Adrenal gland (tissue), 12 donors: ENCODE measurements around the gene HBM. TPM values are rescaled to one million over a fixed set of nuclear protein-coding genes. Genes with fewer than 3 reads are reported as not detected.
A peak's percentile ranks its signal among the peaks of the same experiment; 100 is the strongest.
"Not testable (repeated sequence)": the region's sequence is repeated elsewhere in the genome, so short reads cannot be mapped to it uniquely, and the experiment has no call there.

Experiments used
- DNase-seq, 7 donors: peaks; one replicate each; pipeline ENCODE4 v3.0.0-alpha.2; 2019 to 2020
- H3K27ac ChIP-seq, 5 donors: fragments of 200-600 bp; sonication (generic) in 4 of 5; 1 replicate in 3 of 5; 2 replicates in 2 of 5; pipeline versions ENCODE4 v1.5.1 to v1.8.0; 2016 to 2020; ENCODE audit warnings: mild to moderate bottlenecking in 1 of 5
- H3K27me3 ChIP-seq: fragments of 200-600 bp; 2 replicates; pipeline ENCODE4 v1.8.0; 2021
- H3K36me3 ChIP-seq, 2 donors: fragments of 200-600 bp; replicated peaks in 1 of 2; 1 replicate in 1 of 2; 2 replicates in 1 of 2; pipeline versions ENCODE4 v1.5.1 to v1.8.0; 2018 to 2022
- H3K4me1 ChIP-seq, 2 donors: fragments of 200-600 bp; replicated peaks in 1 of 2; 1 replicate in 1 of 2; 2 replicates in 1 of 2; pipeline versions ENCODE4 v1.5.1 to v1.8.0; 2018 to 2021
- H3K4me3 ChIP-seq, 4 donors: fragments of 200-600 bp; sonication (generic) in 3 of 4; one replicate each; pipeline ENCODE4 v1.5.1; 2016 to 2018
- H3K9me3 ChIP-seq, 3 donors: fragments of 200-600 bp; sonication (generic) in 1 of 3; replicated peaks in 1 of 3; 1 replicate in 2 of 3; 2 replicates in 1 of 3; pipeline versions ENCODE4 v1.5.1 to v1.8.0; 2016 to 2021
- POLR2A ChIP-seq, 2 donors: fragments of 450-650 bp; IDR thresholded peaks; one replicate each; pipeline ENCODE4 v1.6.1; 2017; ENCODE audit warnings: antibody characterized with exemption in 2 of 2, mild to moderate bottlenecking in 2 of 2, moderate library complexity in 1 of 2
- WGBS, 4 donors: extraction: QIAGEN DNeasy Blood & Tissue Kit in 2 of 4; methylation state at CpG; one replicate each; pipeline versions ENCODE4 v1.1.5 to v1.1.7; 2013 to 2017; 5-methylcytosine and 5-hydroxymethylcytosine counted together
- intact Hi-C, 2 donors: fragments of 100-400 bp; cut with DNase I; formaldehyde crosslinking; loops; one replicate each; pipeline versions ENCODE4 v1.14.1 to v1.15.0; 2022 to 2023
- polyA plus RNA-seq, 3 donors: library from polyadenylated mRNA; stranded (reverse); fragments of 200-250 nt in 2 of 3; fragments of 350-450 nt in 1 of 3; fragmentation: Illumina TruSeq in 1 of 3; extraction: RNeasy Lipid Tissue Mini Kit (QIAGEN cat#74804) in 1 of 3; gene quantifications; one replicate each; pipeline ENCODE4 v1.2.3, GENCODE V29; 2013 to 2014
- total RNA-seq, 9 donors: library from RNA; depleted of rRNA in 4 of 9; stranded (reverse); fragments of >200 nt in 4 of 9; fragments of 120-200 nt in 1 of 9; fragmentation: NEBNext Ultra II Directional in 1 of 9; extraction: Animal tissue kit (Norgen Biotek cat#: 25700) in 1 of 9; gene quantifications; one replicate each; pipeline versions ENCODE4 v1.1.0 to v1.2.4, GENCODE V29; 2013 to 2023
- TF ChIP-seq, protein P1 (sequence below), 6 experiments: fragments of 450-650 bp in 4 of 6; fragments of 200-600 bp in 2 of 6; sonication (generic) in 1 of 6; IDR thresholded peaks; 1 replicate in 5 of 6; 2 replicates in 1 of 6; pipeline versions ENCODE4 v1.5.1 to v1.8.0; 2016 to 2021; ENCODE audit warnings: antibody characterized with exemption in 6 of 6, mild to moderate bottlenecking in 2 of 6, moderate library complexity in 1 of 6
- donor health status: healthy with polysubstance abuse.
- donor health status: Bipolar disorder and iron deficiency.
- donor health status: DM: yes; HTN: yes; CAD: no.
- donor health status: DM: no; HTN: no; CAD: no.
- donor health status: DM: no; HTN: no; CAD: no.
- donor health status: DM: yes; HTN: yes; CAD: no.

HBM gene
- total and polyA plus RNA-seq, 12 donors: 0.53 to 30.2 (median 0.61) TPM; not detected in 9

- H3K36me3 ChIP-seq: peaks cover 0 to 81% of the 10 kb centered on the region in 2 donors
- 77 to 88% (median 82%) methylated on average over 5 of the region's 5 CpGs for WGBS, 4 donors
Measured at GRCh38 chr16:200388-200787, 34.6 kb downstream of the HBM start.

GRCh38 chr16:203246-203645 lies 37.5 kb downstream of the HBM start:
- 77 to 89% (median 80%) methylated on average over 3 to 4 of the region's 4 CpGs for WGBS, 4 donors
- intact Hi-C loops: no loop called here
- Histone ChIP-seq H3K27ac (no peak overlapping the region), H3K9me3 (no peaks in the 10 kb centered on the region), H3K27me3 (no peaks in the 10 kb centered on the region), H3K4me1 (no peaks in the 10 kb centered on the region), H3K4me3 (no peak overlapping the region), H3K36me3 (peaks cover 0 to 81% of the 10 kb centered on the region in 2 donors)
- TF ChIP-seq POLR2A (IDR thresholded peaks at IDR 0.05): no peak
- TF ChIP-seq, protein P1, sequence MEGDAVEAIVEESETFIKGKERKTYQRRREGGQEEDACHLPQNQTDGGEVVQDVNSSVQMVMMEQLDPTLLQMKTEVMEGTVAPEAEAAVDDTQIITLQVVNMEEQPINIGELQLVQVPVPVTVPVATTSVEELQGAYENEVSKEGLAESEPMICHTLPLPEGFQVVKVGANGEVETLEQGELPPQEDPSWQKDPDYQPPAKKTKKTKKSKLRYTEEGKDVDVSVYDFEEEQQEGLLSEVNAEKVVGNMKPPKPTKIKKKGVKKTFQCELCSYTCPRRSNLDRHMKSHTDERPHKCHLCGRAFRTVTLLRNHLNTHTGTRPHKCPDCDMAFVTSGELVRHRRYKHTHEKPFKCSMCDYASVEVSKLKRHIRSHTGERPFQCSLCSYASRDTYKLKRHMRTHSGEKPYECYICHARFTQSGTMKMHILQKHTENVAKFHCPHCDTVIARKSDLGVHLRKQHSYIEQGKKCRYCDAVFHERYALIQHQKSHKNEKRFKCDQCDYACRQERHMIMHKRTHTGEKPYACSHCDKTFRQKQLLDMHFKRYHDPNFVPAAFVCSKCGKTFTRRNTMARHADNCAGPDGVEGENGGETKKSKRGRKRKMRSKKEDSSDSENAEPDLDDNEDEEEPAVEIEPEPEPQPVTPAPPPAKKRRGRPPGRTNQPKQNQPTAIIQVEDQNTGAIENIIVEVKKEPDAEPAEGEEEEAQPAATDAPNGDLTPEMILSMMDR (IDR thresholded peaks at IDR 0.05): no peak
- DNase-seq: peak in 2 of 7 donors; percentile 32 to 44

More at GRCh38 chr16:200388-200787, 34.6 kb downstream of the HBM start:
- Histone ChIP-seq H3K27ac (peak overlapping the region in 1 of 5 donors; percentile 43), H3K9me3 (no peaks in the 10 kb centered on the region), H3K27me3 (no peaks in the 10 kb centered on the region), H3K4me3 (no peak overlapping the region), H3K4me1 (no peaks in the 10 kb centered on the region)
- TF ChIP-seq, protein P1 (IDR thresholded peaks at IDR 0.05): no peak
- no peak for TF ChIP-seq POLR2A (IDR thresholded peaks at IDR 0.05)
- peak in 1 of 7 donors; percentile 34 for DNase-seq
- intact Hi-C loops: no loop called here

- H3K4me1 ChIP-seq, H3K27me3 ChIP-seq, H3K27ac ChIP-seq, H3K9me3 ChIP-seq, intact Hi-C loops, DNase-seq, H3K4me3 ChIP-seq: not testable (repeated sequence)
- WGBS, 4 donors: 94 to 97% (median 95%) methylated on average over 9 of the region's 9 CpGs
- peaks cover 0 to 81% of the 10 kb centered on the region in 2 donors for H3K36me3 ChIP-seq
Measured at GRCh38 chr16:204046-204445, 38.3 kb downstream of the HBM start.

DNA sequence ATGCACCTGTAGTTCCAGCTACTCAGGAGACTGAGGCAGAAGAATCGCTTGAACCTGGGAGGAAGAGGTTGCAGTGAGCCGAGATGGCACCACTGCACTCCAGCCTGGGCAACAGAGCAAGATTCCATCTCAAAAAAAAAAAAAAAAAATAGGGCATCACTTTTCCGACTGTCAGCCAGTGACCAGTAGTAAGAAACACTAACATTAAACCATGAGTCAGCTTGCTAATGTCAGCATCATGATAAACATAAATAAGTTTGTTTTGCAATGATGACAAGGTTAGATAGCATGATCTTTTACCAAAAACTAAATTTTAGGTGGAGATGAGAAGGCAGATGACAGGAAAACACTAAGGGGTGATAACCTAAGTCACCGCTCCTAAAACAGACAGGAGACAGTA lies 43.6 kb downstream of the HBM start:
- WGBS, 4 donors: 65 to 84% (median 70%) methylated on average over 4 of the region's 4 CpGs
- H3K27ac ChIP-seq: peak overlapping the region in 1 of 5 donors; percentile 8
- H3K36me3 ChIP-seq: peaks cover 0 to 84% of the 10 kb centered on the region in 2 donors
- intact Hi-C loops, H3K4me1 ChIP-seq, H3K27me3 ChIP-seq, H3K9me3 ChIP-seq, DNase-seq, H3K4me3 ChIP-seq: not testable (repeated sequence)

DNA sequence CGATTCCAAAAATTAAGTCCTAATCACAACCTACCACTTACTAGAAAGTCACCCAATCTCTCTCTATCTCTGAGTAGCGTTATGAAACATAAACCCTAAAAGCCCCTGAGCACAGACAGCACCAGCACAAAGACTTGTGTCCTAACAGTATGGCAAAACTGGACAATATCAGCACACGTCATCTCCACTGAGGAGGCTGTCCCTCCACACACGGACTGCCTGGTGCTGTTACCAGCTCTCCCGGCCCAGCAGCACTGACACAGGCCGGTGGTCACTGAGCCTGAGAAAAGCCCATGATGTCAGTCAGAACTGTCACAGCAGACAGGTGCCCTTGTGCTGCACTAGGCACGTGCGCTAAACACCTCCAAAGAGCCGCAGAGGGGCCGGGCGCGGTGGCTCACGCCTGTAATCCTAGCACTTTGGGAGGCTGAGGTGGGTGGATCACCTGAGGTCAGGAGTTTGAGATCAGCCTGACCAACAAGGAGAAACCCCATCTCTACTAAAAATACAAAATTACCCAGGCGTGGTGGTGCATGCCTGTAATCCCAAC lies 45.9 kb downstream of the HBM start:
- H3K36me3 ChIP-seq: peaks cover 0 to 80% of the 10 kb centered on the region in 2 donors
- intact Hi-C loops, H3K9me3 ChIP-seq, H3K4me1 ChIP-seq, H3K4me3 ChIP-seq, H3K27ac ChIP-seq, DNase-seq, H3K27me3 ChIP-seq: not testable (repeated sequence)
- 87 to 96% (median 92%) methylated on average over 11 to 14 of the region's 14 CpGs for WGBS, 4 donors

DNA sequence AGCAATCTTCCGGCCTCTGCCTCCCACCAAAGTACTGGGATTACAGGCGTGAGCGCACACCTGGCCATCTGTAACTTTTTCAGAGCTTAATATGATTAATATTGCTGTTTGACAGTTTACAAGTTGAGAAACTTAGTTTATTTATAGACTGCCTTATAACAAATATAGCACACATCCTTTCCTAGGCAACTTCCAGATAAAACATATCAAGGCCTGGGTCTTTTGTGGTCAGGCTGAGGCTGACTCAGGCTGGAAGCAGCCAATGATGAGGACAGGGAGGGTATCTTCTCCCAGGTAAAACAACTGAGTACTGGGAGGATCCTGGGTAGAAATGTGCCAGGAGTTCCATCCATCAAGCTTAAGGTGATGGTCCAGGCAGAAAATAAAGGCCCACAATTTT lies 47.2 kb downstream of the HBM start:
- no peak for DNase-seq
- peaks cover 0 to 7% of the 10 kb centered on the region in 2 donors for H3K4me1 ChIP-seq
- H3K36me3 ChIP-seq: peaks cover 0 to 81% of the 10 kb centered on the region in 2 donors
- WGBS, 4 donors: 89 to 95% (median 93%) methylated on average over 3 of the region's 3 CpGs
- no peaks in the 10 kb centered on the region for H3K27me3 ChIP-seq
- no peak for TF ChIP-seq POLR2A (IDR thresholded peaks at IDR 0.05)
- TF ChIP-seq, protein P1 (IDR thresholded peaks at IDR 0.05): no peak
- peak overlapping the region in 1 of 5 donors; percentile 26 for H3K27ac ChIP-seq
- no peak overlapping the region for H3K4me3 ChIP-seq
- H3K9me3 ChIP-seq: no peaks in the 10 kb centered on the region
- intact Hi-C loops: no loop called here
